Endothelial cell (in vitro differentiated cells): ENCODE results near the gene NEGR1. TPM values are rescaled to one million over a fixed set of nuclear protein-coding genes. Genes with fewer than 3 reads are reported as not detected.

Experiments
- DNase-seq: peaks from one replicate; pipeline ENCODE4 v3.0.0; 2021; ENCODE audit warnings: low spot score
- H3K27ac Mint-ChIP-seq: one replicate; pipeline ENCODE4 v1.8.0; 2021; ENCODE audit warnings: mixed read lengths, inconsistent platforms; ENCODE audit not compliant: unreplicated experiment
- H3K27me3 Mint-ChIP-seq: one replicate; pipeline ENCODE4 v1.8.0; 2021; ENCODE audit warnings: mild to moderate bottlenecking, moderate library complexity, mixed read lengths, inconsistent platforms; ENCODE audit not compliant: unreplicated experiment
- H3K36me3 Mint-ChIP-seq: one replicate; pipeline ENCODE4 v1.8.0; 2021; ENCODE audit warnings: mild to moderate bottlenecking, low read depth, mixed read lengths, inconsistent platforms; ENCODE audit not compliant: unreplicated experiment
- H3K4me1 Mint-ChIP-seq: one replicate; pipeline ENCODE4 v1.8.0; 2021; ENCODE audit warnings: mild to moderate bottlenecking, mixed read lengths, inconsistent platforms; ENCODE audit not compliant: unreplicated experiment
- H3K4me3 Mint-ChIP-seq: one replicate; pipeline ENCODE4 v1.8.0; 2021; ENCODE audit warnings: mild to moderate bottlenecking, mixed read lengths, inconsistent platforms; ENCODE audit not compliant: unreplicated experiment
- H3K9me3 Mint-ChIP-seq: one replicate; pipeline ENCODE4 v1.8.0; 2021; ENCODE audit warnings: mixed read lengths, inconsistent platforms; ENCODE audit not compliant: unreplicated experiment
- total RNA-seq: library from RNA; stranded (reverse); fragmentation: NEBNext Ultra II Directional; extraction: Animal tissue kit (Norgen Biotek cat#: 25700); gene quantifications from one replicate; pipeline ENCODE4 v1.2.1, GENCODE V29; 2021; ENCODE audit not compliant: unreplicated experiment
- TF ChIP-seq, protein P1 (sequence below): fragments of 200-600 bp; sonication (generic); IDR thresholded peaks from one replicate; pipeline ENCODE4 v1.5.0; 2021; ENCODE audit warnings: antibody characterized with exemption; ENCODE audit not compliant: unreplicated experiment

The NEGR1 gene
- total RNA-seq, 1 donor from 2014 or later: 2.9 TPM

GRCh38 chr1:71461416-71461815 lies 820.9 kb downstream of the NEGR1 start:
- TF ChIP-seq, protein P1, sequence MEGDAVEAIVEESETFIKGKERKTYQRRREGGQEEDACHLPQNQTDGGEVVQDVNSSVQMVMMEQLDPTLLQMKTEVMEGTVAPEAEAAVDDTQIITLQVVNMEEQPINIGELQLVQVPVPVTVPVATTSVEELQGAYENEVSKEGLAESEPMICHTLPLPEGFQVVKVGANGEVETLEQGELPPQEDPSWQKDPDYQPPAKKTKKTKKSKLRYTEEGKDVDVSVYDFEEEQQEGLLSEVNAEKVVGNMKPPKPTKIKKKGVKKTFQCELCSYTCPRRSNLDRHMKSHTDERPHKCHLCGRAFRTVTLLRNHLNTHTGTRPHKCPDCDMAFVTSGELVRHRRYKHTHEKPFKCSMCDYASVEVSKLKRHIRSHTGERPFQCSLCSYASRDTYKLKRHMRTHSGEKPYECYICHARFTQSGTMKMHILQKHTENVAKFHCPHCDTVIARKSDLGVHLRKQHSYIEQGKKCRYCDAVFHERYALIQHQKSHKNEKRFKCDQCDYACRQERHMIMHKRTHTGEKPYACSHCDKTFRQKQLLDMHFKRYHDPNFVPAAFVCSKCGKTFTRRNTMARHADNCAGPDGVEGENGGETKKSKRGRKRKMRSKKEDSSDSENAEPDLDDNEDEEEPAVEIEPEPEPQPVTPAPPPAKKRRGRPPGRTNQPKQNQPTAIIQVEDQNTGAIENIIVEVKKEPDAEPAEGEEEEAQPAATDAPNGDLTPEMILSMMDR: no peak
- Mint-ChIP-seq H3K36me3 (no peaks in the 10 kb centered on the region), H3K4me1 (peaks cover 7% of the 10 kb centered on the region), H3K4me3 (no peak overlapping the region), H3K27ac (no peak overlapping the region), H3K9me3 (no peaks in the 10 kb centered on the region), H3K27me3 (peaks cover 2% of the 10 kb centered on the region)
- no peak for DNase-seq

GRCh38 chr1:71448444-71448843 lies 833.9 kb downstream of the NEGR1 start:
- Mint-ChIP-seq H3K36me3 (no peaks in the 10 kb centered on the region), H3K27ac (no peak overlapping the region), H3K4me1 (no peaks in the 10 kb centered on the region), H3K9me3 (no peaks in the 10 kb centered on the region), H3K27me3 (peaks cover 1% of the 10 kb centered on the region), H3K4me3 (no peak overlapping the region)
- TF ChIP-seq, protein P1: no peak
- no peak for DNase-seq

DNA sequence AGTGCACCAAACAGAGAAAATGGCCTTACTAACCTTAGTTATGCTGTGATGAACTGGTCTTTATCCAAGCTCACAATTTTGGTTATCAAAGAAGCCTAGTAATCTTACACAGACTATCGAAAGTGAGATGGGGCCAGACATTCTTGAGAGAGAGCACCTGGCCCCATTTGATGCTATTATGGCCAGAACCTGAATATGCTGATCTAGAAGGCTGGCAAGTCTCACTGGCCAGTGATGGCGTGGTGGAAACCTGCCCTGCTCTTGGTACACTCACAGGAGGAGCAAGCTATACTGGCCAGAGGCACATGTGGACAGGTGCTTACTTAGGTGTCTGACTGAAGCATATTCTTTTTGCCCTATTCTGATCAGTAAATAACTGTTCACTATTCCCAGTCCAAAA lies 843.7 kb downstream of the NEGR1 start:
- Mint-ChIP-seq H3K9me3 (no peaks in the 10 kb centered on the region), H3K36me3 (no peaks in the 10 kb centered on the region), H3K27ac (no peak overlapping the region), H3K27me3 (no peaks in the 10 kb centered on the region), H3K4me3 (no peak overlapping the region), H3K4me1 (no peaks in the 10 kb centered on the region)
- TF ChIP-seq, protein P1: no peak
- DNase-seq: no peak

DNA sequence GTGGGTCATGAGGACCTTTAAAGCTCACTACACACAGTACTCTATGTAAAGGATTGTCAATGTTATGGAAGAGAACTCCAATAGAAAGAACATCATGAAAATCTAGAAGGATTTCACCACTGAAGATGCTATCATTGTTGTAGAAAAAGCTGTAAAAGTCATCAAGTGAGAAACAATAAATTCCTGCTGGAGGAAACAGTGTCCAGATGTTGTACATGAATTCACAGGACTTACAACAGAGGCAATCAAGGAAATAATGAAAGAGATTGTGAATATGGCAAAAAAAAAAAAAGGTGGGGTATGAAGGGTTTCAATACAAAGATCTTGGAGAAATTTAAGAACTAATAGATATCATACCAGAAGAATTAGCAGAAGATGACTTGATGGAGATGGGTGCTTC lies 846.4 kb downstream of the NEGR1 start:
- no peak overlapping the region for H3K4me3 Mint-ChIP-seq
- no peaks in the 10 kb centered on the region for H3K4me1 Mint-ChIP-seq
- H3K9me3 Mint-ChIP-seq: no peaks in the 10 kb centered on the region
- no peak overlapping the region for H3K27ac Mint-ChIP-seq
- H3K27me3 Mint-ChIP-seq: no peaks in the 10 kb centered on the region
- TF ChIP-seq, protein P1: no peak
- no peaks in the 10 kb centered on the region for H3K36me3 Mint-ChIP-seq
- DNase-seq: no peak

DNA sequence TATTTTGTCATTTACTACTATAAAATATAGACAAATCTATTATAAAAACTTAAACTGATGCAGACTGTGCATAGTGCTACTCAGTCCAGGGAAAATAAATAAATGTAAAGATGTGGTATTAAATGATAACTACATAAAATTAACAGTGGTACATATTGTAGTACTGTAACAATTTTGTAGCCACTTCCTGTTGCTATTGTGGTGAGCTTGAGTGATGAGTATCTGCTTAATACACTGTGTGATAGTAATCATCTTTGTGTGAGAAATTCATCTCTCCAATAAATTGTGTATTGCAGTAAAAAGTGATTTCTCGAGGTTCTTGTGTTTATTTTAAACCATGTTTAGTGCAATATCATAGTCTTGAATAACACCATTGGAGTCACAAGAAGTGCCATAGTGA lies 848.1 kb downstream of the NEGR1 start:
- Mint-ChIP-seq H3K4me3 (no peak overlapping the region), H3K9me3 (no peaks in the 10 kb centered on the region), H3K36me3 (no peaks in the 10 kb centered on the region), H3K4me1 (no peaks in the 10 kb centered on the region), H3K27ac (no peak overlapping the region), H3K27me3 (no peaks in the 10 kb centered on the region)
- no peak for DNase-seq
- TF ChIP-seq, protein P1: no peak
